GM19240 (cell line): ENCODE results near the gene NEMP2.

Experiments used
- DNase-seq: peaks from one replicate; pipeline ENCODE4 v3.0.0; 2011; ENCODE audit warnings: low spot score; ENCODE audit not compliant: insufficient read length

The NEMP2 gene, protein sequence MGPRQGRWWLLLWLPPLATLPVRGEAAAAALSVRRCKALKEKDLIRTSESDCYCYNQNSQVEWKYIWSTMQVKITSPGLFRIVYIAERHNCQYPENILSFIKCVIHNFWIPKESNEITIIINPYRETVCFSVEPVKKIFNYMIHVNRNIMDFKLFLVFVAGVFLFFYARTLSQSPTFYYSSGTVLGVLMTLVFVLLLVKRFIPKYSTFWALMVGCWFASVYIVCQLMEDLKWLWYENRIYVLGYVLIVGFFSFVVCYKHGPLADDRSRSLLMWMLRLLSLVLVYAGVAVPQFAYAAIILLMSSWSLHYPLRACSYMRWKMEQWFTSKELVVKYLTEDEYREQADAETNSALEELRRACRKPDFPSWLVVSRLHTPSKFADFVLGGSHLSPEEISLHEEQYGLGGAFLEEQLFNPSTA

GRCh38 chr2:190534310-190535120, at the start of gene NEMP2:
TSS of gene NEMP2 (minus strand) at chr2:190534722. CDS start at chr2:190534655, 67 bp downstream.
- no peak for DNase-seq

DNA sequence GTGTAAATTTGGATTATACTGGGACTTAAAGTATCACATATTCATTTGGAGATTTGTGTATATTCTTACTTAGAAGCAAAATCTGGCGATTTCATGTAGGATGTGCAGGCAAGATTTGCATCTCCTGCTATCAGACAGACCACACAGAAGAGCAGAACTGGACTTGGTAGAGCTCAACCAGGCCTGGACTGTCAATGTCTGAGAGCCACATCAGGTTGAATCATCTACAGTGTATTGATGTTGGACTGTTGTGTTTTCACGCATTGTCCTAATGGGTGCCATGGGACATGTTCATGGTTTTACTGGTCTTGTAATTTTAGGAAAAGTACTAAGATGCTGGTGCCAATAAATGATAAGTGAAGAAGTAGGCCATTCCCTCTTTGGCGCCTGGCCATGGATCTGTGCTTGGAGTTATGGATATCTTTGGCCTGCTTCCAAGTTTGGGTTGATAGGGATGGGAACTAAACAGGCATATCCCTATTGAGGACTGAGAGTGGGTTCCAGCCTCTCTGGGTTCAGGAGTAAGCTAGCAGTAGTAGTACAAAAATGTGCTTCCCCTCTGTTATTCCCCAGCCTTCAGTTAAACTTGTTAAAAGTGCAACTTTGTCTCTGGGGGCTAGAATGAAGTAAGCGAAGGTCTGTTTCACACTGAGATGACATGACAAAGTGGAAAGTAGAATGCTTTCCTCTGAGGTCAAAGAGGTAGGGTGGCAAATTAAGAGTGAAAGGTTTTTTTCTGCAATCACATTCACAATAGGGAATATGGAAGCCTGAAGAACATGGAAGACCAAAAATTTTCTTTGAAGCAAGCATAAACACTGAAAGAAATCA, 49.2 kb upstream of the NEMP2 start:
- peak; percentile 29 for DNase-seq

GRCh38 chr2:190582736-190583506, 48.4 kb upstream of the NEMP2 start:
- no peak for DNase-seq

DNA sequence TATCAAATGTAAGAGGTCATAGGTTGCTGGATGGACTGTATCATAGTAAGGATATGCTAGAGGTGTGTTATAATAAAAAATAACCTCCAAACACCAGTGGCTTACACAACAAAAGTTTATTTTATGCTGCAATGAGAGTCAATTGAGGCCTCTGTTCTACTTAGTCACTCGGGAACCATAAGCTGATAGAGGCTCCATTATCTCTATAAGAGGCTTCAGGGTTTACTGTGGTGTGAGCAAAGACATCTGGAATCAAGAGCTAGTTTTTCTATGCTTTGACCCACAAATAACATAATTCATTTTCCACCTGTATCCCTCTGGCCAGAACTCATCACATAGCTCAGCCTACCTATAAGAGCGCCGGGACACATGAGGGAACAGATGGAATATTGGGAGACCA, 47.5 kb upstream of the NEMP2 start:
- DNase-seq: no peak

GRCh38 chr2:190579915-190580846, 45.7 kb upstream of the NEMP2 start:
- DNase-seq: no peak

DNA sequence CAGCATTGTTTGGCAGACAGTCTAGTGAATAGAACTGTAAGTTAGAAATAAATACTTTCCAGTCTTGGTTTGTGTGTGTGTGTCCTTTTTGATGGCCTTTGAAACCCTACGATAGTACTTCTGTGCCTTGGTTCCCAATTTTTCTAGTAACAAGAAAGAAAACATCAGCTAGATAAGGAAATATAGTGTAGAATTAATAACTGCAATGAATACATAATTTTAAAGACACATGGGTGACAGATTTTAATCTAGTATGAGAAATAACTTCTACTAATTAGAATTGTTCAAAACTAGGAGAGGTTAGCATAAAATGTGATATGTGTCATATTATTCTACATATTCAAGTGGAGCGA, 44.5 kb upstream of the NEMP2 start:
- no peak for DNase-seq

DNA sequence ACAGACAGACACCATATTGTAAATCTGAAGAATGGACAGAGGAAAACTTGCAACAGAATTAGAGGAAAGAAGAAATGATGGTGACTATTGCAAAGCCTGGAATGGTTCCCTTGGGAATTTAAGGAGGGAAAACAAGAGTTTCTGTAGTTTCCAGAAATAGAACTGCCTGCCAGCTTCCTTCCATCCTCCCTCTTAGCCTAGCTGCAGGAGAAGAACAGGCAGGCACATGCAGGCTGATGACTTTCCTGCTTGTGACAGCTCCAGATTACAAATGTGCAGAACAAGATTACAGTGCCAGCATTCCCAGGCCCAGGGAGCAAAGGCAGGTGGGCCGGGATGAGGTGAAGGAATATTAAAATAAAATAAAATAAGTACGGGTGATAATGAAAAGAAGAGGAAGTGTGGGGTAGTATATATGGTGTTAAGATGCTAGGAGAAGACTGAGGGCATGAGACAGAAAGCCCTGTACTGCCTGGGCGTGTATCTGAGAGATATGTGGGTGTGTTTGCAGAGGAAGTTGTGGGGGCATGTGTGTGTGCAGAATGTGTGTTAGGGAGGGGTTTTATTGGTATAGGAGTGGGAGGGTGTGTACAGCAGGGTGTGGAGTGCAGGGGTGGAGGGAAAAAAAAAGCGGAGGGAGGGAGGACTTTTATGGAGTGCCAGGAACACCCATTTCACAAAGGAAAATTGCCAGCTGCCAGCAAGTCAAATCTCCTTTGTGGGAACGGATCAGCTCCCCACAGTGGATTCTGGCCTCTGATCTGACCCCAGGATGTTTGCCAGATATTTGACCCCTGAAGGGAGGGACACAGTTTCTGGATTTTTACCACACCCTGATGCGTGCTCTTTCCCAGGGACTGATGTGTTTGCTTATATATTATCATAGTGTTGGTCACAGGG, 43.9 kb upstream of the NEMP2 start:
- DNase-seq: no peak

DNA sequence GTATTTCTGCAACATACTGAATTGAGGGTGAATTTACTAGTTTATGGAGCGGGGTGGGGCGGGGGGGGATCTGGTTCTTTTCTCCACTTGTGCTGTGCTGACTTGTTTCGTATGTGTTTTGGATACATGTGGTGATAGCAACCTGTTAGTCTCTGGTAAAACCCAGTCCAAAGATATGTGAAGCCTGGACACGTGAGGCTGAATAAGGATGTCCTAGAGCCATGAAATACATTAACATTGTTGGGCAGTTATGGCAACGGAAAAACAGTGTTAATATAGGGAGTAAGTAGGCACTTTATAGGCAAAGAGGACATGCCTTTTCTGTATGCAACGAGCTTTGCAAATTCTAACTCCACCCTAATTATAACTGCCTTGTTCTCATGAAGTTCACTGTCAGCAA, 42.1 kb upstream of the NEMP2 start:
- DNase-seq: no peak

DNA sequence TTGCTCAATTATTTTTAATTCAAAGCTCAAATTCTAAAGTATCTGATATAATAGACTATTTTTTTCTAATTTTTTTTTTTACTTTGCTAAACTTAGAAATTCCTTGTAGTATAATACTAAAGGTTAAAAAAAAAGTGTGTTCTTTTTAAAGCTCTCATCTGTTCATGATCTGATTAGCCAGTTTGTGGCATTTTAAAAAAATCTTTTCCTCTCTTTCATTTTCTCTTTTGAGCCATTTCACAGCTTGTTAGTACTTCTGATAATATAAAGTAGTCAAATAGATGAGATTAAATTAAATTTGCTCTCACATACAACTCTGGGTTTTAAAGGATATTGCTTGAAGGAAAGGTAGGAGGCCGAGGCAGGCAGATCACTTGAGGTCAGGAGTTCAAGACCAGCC, 40.7 kb upstream of the NEMP2 start:
- no peak for DNase-seq

DNA sequence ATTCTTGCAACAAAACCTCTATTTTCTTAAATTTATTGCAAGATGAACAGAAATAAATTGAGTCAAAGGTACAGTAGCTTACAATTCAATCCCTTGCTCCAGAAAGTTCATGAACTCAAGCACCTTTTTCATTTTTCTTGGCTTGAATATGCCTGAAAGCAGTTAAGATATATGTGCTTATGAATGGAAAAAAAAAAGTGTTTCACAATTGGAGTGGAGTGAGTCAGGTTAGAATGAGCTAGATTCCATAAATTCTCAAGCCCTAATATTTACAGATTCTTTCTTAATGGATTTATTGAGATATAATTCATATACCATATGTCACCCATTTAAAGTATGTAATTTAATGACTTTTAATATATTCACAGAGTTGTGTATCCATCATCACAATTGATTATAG, 39.6 kb upstream of the NEMP2 start:
- DNase-seq: no peak

GRCh38 chr2:190572246-190572645, 37.7 kb upstream of the NEMP2 start:
- no peak for DNase-seq

- no peak for DNase-seq
Measured at GRCh38 chr2:190571686-190572085, 37.2 kb upstream of the NEMP2 start.

GRCh38 chr2:190570871-190571270, 36.3 kb upstream of the NEMP2 start:
- no peak for DNase-seq

GRCh38 chr2:190569994-190570755, 35.7 kb upstream of the NEMP2 start:
- DNase-seq: no peak

- DNase-seq: no peak
Measured at GRCh38 chr2:190564838-190565237, 30.3 kb upstream of the NEMP2 start.

DNA sequence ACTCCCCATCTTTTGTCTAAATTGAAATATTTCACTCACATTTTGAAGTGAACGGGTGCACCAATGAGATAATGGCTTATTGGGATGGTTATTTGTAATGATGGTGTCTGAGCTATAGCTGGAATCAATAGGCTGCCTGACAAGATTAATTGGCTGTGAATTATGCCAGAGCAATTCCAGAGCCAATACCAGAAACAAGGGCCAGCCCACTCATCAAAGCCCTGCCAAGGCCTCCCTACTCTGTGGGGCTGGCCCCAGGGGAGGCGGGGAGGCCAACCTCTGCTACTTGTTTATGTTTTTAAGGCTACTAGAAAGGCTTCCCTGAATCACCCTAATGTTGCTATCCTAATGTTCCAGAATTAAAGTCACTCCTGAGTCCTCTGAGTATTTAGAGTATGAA, 29.1 kb upstream of the NEMP2 start:
- no peak for DNase-seq

- no peak for DNase-seq
Measured at GRCh38 chr2:190563109-190563508, 28.6 kb upstream of the NEMP2 start.

DNA sequence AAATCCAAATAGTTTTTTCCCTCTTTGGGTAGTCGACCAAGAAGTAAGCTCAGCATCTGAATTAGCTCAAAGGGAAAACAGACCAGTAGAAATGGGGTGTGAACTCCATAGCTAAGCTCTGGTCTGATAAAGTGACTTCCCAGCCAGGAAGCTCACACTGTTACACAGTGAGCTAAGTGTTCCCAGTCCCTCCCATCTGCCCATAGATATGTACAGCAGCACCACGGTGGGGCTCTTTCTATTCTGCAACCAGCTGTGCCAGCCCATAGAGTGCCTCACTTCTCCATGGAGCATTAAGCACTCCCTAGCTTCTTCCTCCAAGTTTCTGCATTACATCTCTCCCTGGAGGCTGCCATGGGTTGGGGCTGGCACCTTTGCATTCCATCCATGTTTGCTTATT, 27.6 kb upstream of the NEMP2 start:
- DNase-seq: no peak
